ENCODE measurements around the gene SLC35B2.
A peak's percentile ranks its signal among the peaks of the same experiment; 100 is the strongest.

Gene SLC35B2

DNA sequence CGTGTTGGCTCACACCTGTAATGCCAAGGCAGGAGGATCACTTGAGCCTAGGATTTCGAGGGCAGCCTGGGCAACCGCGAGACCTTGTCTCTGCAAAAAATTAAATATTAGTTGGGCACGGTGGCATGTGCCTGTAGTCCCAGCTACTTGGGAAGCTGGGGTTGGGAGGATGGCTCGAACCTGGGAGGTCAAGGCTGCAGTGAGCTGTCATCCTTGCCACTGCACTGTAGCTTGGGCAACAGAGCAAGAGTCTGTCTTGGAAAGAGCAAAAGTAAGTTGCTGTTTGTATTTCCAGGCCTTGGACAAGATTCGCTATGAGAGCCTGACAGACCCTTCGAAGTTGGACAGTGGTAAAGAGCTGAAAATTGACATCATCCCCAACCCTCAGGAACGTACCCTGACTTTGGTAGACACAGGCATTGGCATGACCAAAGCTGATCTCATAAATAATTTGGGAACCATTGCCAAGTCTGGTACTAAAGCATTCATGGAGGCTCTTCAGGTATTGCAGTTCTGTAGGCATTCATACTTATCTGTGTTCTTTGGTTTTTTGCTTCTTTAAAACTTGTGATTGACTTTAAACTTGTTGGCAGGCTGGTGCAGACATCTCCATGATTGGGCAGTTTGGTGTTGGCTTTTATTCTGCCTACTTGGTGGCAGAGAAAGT lies 8.1 kb downstream of the SLC35B2 start:
- no peaks in the 10 kb centered on the region for H3K9me3 Mint-ChIP-seq
- no peak overlapping the region for H3K27ac Mint-ChIP-seq
- no peak for DNase-seq
- peak overlapping the region; percentile 97 for H3K4me3 Mint-ChIP-seq
- CTCF ChIA-PET = interaction anchor here (1.7 to 1.8 kb wide), 2 partner anchors 8 to 16 kb away, joined by 4 to 11 read pairs; partner anchors contain the start of gene SLC35B2
- H3K4me1 Mint-ChIP-seq = peaks cover 61% of the 10 kb centered on the region
- H3K36me3 Mint-ChIP-seq = peaks cover 66% of the 10 kb centered on the region
- H3K27me3 Mint-ChIP-seq = peaks cover 13% of the 10 kb centered on the region

- Mint-ChIP-seq H3K27ac (peak overlapping the region; percentile 98), H3K27me3 (peaks cover 20% of the 10 kb centered on the region), H3K4me1 (peaks cover 56% of the 10 kb centered on the region), H3K36me3 (peaks cover 61% of the 10 kb centered on the region), H3K9me3 (no peaks in the 10 kb centered on the region), H3K4me3 (peak overlapping the region; percentile 97)
- no peak for DNase-seq
- CTCF ChIA-PET = interaction anchor here (1.7 to 1.8 kb wide), 2 partner anchors 8 to 16 kb away, joined by 4 to 11 read pairs; partner anchors contain the start of gene SLC35B2
These were observed 8.7 kb downstream of the SLC35B2 start for GRCh38 chr6:44248579-44248978.

DNA sequence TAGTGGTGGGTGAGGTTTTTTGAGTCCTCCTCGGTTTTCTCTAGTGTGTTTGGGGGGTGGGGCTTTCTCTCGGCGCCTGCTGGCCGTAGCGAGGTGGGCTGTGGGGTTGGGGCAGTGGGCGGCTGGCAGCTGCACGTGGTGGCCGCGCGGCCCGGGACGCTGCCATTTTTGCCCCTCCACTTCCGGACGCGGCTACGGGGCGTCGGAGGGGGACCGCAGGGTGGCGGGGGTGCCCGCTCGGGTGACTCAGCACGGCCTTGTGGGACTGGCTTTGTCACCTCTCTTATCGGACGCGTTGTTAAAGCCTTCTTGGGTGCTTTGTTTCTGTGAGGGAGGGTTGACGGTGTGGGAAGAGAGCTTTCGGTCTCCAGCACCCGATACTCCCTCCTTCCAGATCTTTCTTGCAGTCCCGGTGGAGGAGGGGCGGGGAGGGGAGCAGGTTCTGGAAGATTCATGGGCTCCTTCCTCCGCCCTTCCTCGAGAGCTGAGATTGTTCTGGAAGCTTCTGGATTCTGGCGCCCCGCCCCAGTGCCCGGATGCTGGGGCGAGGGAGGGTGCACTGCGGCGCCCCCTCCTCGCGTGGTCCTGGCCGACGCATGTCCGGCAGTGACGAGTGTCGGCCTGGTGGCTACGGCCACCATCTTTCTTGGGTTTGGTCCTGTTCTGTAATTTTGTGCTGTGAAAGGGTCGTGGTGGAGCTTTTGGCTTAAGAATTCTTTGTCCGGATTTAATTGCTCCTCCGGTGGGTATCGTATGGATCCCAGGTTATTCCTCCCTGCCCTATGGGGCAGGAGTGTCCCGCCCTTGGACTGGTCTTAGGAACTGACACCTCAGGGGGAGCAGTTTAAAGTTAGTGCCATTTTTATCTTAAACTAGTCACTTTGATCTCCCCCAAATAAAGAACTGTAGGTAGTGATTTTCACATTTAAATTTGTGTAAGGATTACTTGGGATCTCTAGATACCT lies 9.7 kb downstream of the SLC35B2 start:
- CTCF ChIA-PET = interaction anchor here (1.3 to 3.0 kb wide), 6 partner anchors 8 to 23 kb away, joined by 3 to 15 read pairs (median 9); partner anchors contain the start of gene SLC35B2
- H3K27ac Mint-ChIP-seq = peak overlapping the region; percentile 98
- H3K9me3 Mint-ChIP-seq = no peaks in the 10 kb centered on the region
- peak overlapping the region; percentile 97 for H3K4me3 Mint-ChIP-seq
- peak; percentile 88 for DNase-seq
- H3K36me3 Mint-ChIP-seq = peaks cover 51% of the 10 kb centered on the region
- peaks cover 47% of the 10 kb centered on the region for H3K4me1 Mint-ChIP-seq
- H3K27me3 Mint-ChIP-seq = peaks cover 24% of the 10 kb centered on the region

DNA sequence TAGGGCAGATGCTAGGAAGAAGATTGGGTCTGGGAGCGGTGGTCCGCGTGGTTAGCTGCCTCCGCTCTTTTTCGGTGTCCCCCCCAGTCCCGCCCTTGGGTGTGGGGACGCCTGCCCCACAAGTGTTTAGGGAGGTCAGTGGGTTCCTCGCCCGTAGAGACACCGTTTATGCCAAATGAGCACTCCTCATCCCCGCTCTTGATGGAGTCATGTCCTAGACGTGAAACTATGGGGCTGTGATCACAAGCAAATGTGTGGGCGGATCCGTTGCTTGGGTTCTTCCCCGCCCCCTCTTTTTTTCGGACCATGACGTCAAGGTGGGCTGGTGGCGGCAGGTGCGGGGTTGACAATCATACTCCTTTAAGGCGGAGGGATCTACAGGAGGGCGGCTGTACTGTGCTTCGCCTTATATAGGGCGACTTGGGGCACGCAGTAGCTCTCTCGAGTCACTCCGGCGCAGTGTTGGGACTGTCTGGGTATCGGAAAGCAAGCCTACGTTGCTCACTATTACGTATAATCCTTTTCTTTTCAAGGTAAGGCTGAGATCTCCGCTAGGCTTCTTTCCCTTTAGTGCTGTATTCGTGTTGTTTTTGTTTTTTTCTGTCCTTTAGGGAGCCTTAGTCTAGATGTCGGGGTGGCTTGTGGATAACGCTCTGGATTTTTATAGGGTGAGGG lies 10.5 kb downstream of the SLC35B2 start, which contains the start of gene HSP90AB1:
HSP90AB1 (plus strand) TSS at position 439 of the 675 bp plus-strand sequence. CDS start 1,529 bp downstream, outside the sequence.
- Mint-ChIP-seq H3K27ac (peak within 1 kb of the TSS; percentile 98), H3K4me3 (peak within 1 kb of the TSS; percentile 97), H3K36me3 (peaks cover 45% of the 10 kb centered on the region), H3K9me3 (no peaks in the 10 kb centered on the region), H3K4me1 (peaks cover 43% of the 10 kb centered on the region), H3K27me3 (peaks cover 27% of the 10 kb centered on the region)
- CTCF ChIA-PET = interaction anchor here (1.3 to 3.0 kb wide), 5 partner anchors 9 to 74 kb away, joined by 3 to 15 read pairs (median 8); partner anchors contain the start of gene SLC35B2
- DNase-seq = peak; percentile 98

GRCh38 chr6:44245912-44246662 lies 11.2 kb downstream of the SLC35B2 start:
- H3K9me3 Mint-ChIP-seq = no peaks in the 10 kb centered on the region
- peaks cover 33% of the 10 kb centered on the region for H3K27me3 Mint-ChIP-seq
- peak overlapping the region; percentile 98 for H3K27ac Mint-ChIP-seq
- peak overlapping the region; percentile 97 for H3K4me3 Mint-ChIP-seq
- CTCF ChIA-PET = interaction anchor here (0.6 to 3.0 kb wide), 5 partner anchors 8 to 1453 kb away, joined by 4 to 15 read pairs (median 8); partner anchors contain the start of gene SLC35B2
- H3K4me1 Mint-ChIP-seq = peaks cover 39% of the 10 kb centered on the region
- H3K36me3 Mint-ChIP-seq = peaks cover 39% of the 10 kb centered on the region
- DNase-seq = peak; percentile 87

DNA sequence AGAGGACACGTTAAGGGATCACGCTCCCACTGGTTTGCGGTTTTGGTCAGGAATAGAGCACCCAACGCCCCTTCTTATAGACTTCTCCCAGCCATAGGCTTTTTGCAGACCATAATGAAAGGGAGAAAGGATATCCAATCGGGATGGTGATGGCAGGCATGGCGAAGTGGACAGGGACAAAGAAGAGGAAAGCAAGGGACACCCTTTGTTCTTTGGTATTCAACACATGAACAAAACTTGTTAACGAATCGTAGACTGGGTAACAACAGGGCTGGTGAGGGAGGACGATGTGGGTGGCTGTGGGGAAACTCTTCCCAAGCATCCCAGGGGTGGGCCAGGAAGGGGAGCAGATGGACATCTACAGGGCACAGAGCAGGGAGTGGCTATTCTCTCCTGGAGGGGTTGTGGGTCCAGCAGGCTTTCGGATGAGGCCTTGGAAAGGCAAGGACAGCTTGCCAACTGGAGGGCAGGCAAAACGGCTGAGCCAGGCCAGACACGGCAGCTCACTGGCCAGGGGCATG lies 11.9 kb downstream of the SLC35B2 start:
- Mint-ChIP-seq H3K9me3 (no peaks in the 10 kb centered on the region), H3K27ac (peak overlapping the region; percentile 98), H3K36me3 (peaks cover 32% of the 10 kb centered on the region), H3K27me3 (peaks cover 33% of the 10 kb centered on the region), H3K4me1 (peaks cover 35% of the 10 kb centered on the region), H3K4me3 (peak overlapping the region; percentile 97)
- no peak for DNase-seq
- CTCF ChIA-PET = interaction anchor here (0.6 to 3.0 kb wide), 5 partner anchors 9 to 1453 kb away, joined by 4 to 15 read pairs (median 4); partner anchors contain the start of gene SLC35B2

- no peak for DNase-seq
- peaks cover 17% of the 10 kb centered on the region for H3K4me1 Mint-ChIP-seq
- peaks cover 33% of the 10 kb centered on the region for H3K27me3 Mint-ChIP-seq
- no peak overlapping the region for H3K27ac Mint-ChIP-seq
- H3K9me3 Mint-ChIP-seq = no peaks in the 10 kb centered on the region
- H3K4me3 Mint-ChIP-seq = no peak overlapping the region
- peaks cover 11% of the 10 kb centered on the region for H3K36me3 Mint-ChIP-seq
- CTCF ChIA-PET = interaction anchor here (0.7 to 2.2 kb wide), 3 partner anchors 13 to 74 kb away, joined by 3 to 6 read pairs (median 6); no protein-coding TSS in a partner anchor
These were observed 14.0 kb downstream of the SLC35B2 start for GRCh38 chr6:44243345-44243744.

- H3K4me1 Mint-ChIP-seq = peaks cover 17% of the 10 kb centered on the region
- peaks cover 15% of the 10 kb centered on the region for H3K27me3 Mint-ChIP-seq
- H3K4me3 Mint-ChIP-seq = peak overlapping the region; percentile 79
- H3K27ac Mint-ChIP-seq = no peak overlapping the region
- no peak for DNase-seq
- H3K9me3 Mint-ChIP-seq = no peaks in the 10 kb centered on the region
- CTCF ChIA-PET = interaction anchor here (0.6 to 2.1 kb wide), 4 partner anchors 8 to 142 kb away, joined by 4 to 15 read pairs (median 10); partner anchors contain the start of genes HSP90AB1 and SLC29A1
- peaks cover 3% of the 10 kb centered on the region for H3K36me3 Mint-ChIP-seq
These were observed 18.5 kb downstream of the SLC35B2 start for GRCh38 chr6:44238687-44239350.

- Mint-ChIP-seq H3K36me3 (peaks cover 3% of the 10 kb centered on the region), H3K9me3 (no peaks in the 10 kb centered on the region), H3K27ac (peak overlapping the region; percentile 91), H3K4me1 (peaks cover 22% of the 10 kb centered on the region), H3K27me3 (peaks cover 8% of the 10 kb centered on the region), H3K4me3 (peak overlapping the region; percentile 79)
- peak; percentile 82 for DNase-seq
- CTCF ChIA-PET = interaction anchor here (0.6 to 2.1 kb wide), 14 partner anchors 9 to 141 kb away, joined by 3 to 15 read pairs (median 4); partner anchors contain the start of genes HSP90AB1, SLC29A1 and SLC35B2
These were observed 19.4 kb downstream of the SLC35B2 start for GRCh38 chr6:44237813-44238433.

- Mint-ChIP-seq H3K27ac (peak overlapping the region; percentile 91), H3K9me3 (no peaks in the 10 kb centered on the region), H3K4me3 (peak overlapping the region; percentile 79), H3K27me3 (peaks cover 8% of the 10 kb centered on the region), H3K4me1 (peaks cover 24% of the 10 kb centered on the region), H3K36me3 (peaks cover 5% of the 10 kb centered on the region)
- CTCF ChIA-PET = interaction anchor here (0.6 to 3.1 kb wide), 16 partner anchors 8 to 140 kb away, joined by 3 to 16 read pairs (median 4); partner anchors contain the start of genes HSP90AB1, SLC29A1 and SLC35B2
- DNase-seq = peak; percentile 75
These were observed 20.1 kb downstream of the SLC35B2 start for GRCh38 chr6:44237021-44237812.

- peaks cover 24% of the 10 kb centered on the region for H3K4me1 Mint-ChIP-seq
These were observed 21.3 kb downstream of the SLC35B2 start for GRCh38 chr6:44235891-44236516.

More at GRCh38 chr6:44235891-44236516, 21.3 kb downstream of the SLC35B2 start:
- DNase-seq = no peak
- no peaks in the 10 kb centered on the region for H3K9me3 Mint-ChIP-seq
- CTCF ChIA-PET = interaction anchor here (1.2 to 3.1 kb wide), 5 partner anchors 9 to 63 kb away, joined by 3 to 16 read pairs (median 4); no protein-coding TSS in a partner anchor
- H3K27ac Mint-ChIP-seq = no peak overlapping the region
- H3K4me3 Mint-ChIP-seq = no peak overlapping the region
- peaks cover 6% of the 10 kb centered on the region for H3K36me3 Mint-ChIP-seq
- H3K27me3 Mint-ChIP-seq = no peaks in the 10 kb centered on the region
